GM19372 (cell line): ENCODE data around the gene ZDHHC14.

Experiments used
- ATAC-seq: cut with Tn5 transposase; IDR thresholded peaks from one replicate; pipeline ENCODE4 v1.9.1; 2021; ENCODE audit warnings: mild to moderate bottlenecking, low read depth, moderate library complexity; ENCODE audit not compliant: unreplicated experiment

Gene ZDHHC14

GRCh38 chr6:157528931-157529653 lies 148.1 kb downstream of the ZDHHC14 start:
- no peak for ATAC-seq

DNA sequence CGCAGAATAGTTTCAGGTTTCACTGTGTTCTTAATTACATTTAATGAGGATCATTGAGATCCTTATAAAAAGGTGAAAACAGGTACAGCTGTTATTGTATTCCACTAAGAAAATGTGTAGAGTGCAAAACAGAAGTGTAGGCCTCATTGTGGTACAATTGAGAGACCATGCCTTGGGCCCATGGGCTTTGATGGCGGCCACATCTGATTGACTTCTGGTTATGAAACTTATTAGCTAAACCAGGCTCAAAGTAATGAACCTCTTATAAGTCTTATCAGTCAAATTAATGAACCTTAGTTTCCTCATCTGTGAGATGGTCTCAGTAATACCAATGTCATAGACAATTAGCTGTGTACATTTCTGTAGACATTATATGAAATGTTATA lies 148.7 kb downstream of the ZDHHC14 start:
- no peak for ATAC-seq

- no peak for ATAC-seq
These were observed 149.1 kb downstream of the ZDHHC14 start for GRCh38 chr6:157530126-157530525.

- ATAC-seq = no peak
These were observed 149.8 kb downstream of the ZDHHC14 start for GRCh38 chr6:157530724-157531168.

DNA sequence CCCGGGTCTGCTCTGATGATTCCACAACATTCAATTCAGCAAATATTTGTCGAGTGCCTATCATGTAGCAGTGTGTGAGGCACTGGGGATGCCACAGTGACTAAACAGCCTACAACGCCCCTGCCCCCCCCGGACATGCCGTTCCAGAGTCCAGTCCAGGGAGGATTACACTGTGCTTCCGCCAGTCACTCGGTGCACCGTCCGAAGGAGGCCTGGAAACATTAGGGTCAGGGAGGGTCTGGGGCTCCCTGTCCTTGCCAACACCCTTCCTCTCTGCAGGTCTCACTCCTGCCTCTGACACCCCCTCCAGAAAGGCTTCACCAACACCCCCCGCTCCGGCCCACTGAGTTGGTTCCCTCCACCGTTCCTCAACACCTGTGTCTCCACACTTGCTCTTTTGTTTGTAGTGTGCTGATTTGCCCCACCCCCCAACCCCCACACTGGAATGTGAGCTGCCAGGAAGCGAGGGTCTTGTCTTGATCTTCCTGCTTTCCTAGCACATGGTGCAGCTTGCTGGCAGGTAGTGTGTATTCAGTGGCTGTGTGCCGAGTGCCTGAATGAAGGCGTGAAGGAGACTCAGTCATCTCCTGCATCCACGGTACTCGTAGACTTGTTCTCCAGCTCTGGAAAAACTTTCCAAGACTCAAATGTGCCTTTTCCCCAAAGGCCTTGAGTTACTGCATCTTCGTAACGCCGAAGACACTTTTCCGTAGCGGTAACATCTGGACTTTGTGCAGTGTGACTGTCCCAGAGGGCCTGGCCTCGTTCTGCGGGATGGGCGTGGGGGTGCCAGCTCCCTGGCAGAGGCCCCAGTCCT lies 150.4 kb downstream of the ZDHHC14 start:
- no peak for ATAC-seq

DNA sequence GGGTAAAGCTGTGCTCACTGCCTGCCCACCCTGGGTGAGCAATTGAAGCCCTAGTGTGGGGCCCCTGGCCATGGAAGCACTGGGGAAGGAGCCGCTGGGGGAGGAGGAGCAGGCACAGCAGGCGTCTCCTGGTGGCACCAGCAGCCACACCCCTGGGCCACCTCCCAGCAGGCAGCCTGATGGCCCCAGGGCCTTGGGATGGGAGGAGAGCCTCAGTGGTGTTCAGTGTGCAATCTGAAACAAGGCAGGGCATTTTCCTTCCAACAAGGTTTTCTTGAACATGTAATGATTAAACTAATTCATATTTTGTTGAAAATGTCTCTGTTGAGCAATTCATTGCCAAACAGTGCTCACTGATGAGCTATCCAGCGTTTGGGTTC lies 151.0 kb downstream of the ZDHHC14 start:
- ATAC-seq = no peak

DNA sequence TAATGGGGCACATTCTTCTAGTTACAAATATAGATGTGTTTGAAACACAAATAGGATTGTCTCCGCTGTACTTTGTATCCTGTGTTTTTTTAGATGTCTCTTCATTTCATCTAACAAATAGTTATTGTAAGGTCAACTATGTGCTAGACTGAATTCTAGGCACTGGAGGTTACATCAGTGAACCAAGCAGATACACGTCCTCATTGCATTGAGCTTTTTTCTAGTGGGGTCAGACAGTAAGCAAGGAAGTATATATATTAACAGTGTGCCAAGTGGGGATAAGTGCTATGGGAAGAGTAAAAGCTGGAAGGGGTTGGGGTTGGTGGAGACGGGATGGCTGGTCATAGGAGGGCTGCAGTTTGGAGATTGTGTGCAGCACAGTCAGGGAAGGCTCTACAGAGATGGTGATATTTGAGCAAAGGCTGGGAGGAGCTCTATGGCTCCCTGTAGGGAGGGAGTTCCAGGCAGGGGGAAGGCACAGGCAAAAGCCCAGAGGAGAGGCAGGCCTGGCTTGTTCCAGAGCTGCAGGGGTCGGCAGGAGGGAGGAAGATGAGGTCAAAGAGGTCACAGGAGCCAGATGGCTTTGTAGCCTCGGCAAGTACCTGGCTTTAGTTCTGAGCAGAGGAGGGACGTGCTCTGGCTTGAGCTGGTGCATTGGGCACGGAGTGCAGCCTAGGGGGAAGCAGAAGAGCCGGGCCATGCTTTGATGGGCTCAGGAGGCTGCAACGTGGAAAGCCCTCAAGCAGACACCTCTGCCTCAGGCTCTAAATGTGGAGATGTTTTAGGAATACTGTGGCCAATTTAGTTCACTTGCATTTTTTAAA lies 152.3 kb downstream of the ZDHHC14 start:
- no peak for ATAC-seq

- no peak for ATAC-seq
These were observed 153.3 kb downstream of the ZDHHC14 start for GRCh38 chr6:157534134-157534871.

DNA sequence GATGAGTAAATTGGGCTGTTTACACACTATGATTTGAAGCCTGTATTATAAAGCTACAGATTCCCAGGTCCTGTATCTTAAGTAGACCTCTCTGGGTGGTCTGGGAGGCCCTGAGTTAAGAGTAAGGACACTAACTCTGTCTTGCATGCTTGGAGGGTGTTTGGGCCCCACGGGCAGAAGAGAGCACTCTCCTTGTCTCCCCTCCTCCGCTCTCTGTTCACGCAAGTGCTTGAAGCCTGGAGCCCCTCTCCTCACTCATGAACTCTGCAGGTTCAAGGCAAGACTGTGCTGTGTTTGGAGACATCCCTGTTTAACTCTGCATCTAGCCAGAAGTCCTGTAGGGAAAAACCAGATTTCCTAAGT lies 154.0 kb downstream of the ZDHHC14 start:
- no peak for ATAC-seq

- peak; percentile 50 for ATAC-seq
These were observed 154.6 kb downstream of the ZDHHC14 start for GRCh38 chr6:157535340-157536222.

- peak; percentile 77 for ATAC-seq
These were observed 155.2 kb downstream of the ZDHHC14 start for GRCh38 chr6:157536223-157536545.

GRCh38 chr6:157537556-157537955 lies 156.6 kb downstream of the ZDHHC14 start:
- no peak for ATAC-seq

GRCh38 chr6:157538168-157538567 lies 157.2 kb downstream of the ZDHHC14 start:
- ATAC-seq = no peak

- no peak for ATAC-seq
These were observed 157.7 kb downstream of the ZDHHC14 start for GRCh38 chr6:157538698-157539097.

DNA sequence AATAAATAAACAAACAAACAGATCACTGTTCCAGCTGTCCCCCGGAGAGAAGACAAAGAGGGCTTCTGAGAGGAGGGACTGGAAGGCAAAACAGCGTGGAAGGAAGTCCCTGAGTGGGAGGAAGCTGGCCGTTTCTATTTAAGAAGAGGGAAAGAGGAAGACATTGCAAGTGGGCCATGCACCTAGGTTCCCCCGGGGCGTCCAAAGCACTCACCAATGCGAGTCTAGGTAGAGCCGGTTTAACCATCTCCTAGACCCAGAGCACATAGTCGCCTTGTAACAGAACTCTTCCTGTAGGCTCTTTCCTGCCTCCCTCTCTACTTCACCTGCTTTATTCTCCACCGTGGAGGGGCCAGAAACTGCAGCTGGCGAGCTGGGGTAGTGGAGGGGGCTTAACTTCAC lies 158.4 kb downstream of the ZDHHC14 start:
- no peak for ATAC-seq

DNA sequence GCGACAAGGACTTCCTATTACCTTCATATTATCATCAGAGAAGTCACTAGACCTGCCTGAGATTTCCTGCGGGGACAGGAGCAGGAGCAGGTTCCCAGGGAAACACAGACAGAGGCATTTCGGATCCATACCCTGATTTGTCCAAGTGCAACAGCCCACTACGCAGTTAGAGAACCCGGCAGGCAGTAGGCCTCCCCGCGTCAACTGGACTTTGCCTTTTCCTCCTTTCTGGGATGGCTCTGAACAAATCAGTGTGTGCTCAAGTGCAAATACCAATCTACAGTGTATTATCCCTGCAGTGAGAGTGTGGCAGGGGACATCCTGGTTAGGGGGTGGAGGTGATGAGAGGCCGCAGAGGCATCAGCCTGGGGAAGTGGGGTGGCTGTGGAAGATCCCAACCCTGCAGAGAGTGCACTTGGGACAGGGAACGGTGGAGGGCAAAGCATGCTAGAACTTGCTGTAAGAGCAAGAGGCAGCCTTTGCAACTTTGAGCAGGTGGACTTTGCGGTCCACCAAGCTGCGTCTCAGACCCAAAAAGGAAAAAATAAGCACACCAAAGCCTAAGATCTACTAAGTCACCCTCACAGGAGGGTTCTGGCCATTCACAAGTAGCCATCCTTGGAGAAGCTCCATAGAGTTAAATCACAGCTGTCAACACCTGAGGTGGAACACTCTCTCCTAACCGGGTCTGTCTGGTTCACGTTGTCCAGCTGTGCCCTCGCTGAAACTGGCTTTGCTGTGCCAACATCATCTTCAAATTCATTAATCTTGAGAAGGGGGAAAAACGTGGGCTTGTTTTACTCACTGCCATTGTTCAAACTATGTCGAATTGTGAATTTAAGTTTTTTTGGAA lies 159.1 kb downstream of the ZDHHC14 start:
- no peak for ATAC-seq

- ATAC-seq = no peak
These were observed 160.8 kb downstream of the ZDHHC14 start for GRCh38 chr6:157541618-157542413.
